ENCODE measurements around the gene NRAP. TPM values are rescaled to one million over a fixed set of nuclear protein-coding genes. Genes with fewer than 3 reads are reported as not detected.

Gene NRAP
- total RNA-seq, 1 donor from 2014 or later = not detected

GRCh38 chr10:113563306-113564088, 100.3 kb downstream of the NRAP start:
- peaks cover 9% of the 10 kb centered on the region for H3K27me3 Mint-ChIP-seq (ENCODE audit: insufficient read depth, low read depth)
- TF ChIP-seq CTCF (IDR thresholded peaks at IDR 0.05) (peak; percentile 98), EZH2 (IDR thresholded peaks at IDR 0.05) (no peak)
- no peak overlapping the region for H3K4me3 ChIP-seq

GRCh38 chr10:113562704-113563103, 101.1 kb downstream of the NRAP start:
- no peak overlapping the region for H3K4me3 ChIP-seq
- peak overlapping the region; percentile 58 for H3K4me2 ChIP-seq
- H3F3A ChIP-seq (ENCODE audit: low read depth) = peaks cover 21% of the 10 kb centered on the region
- Mint-ChIP-seq H3K4me1 (peaks cover 25% of the 10 kb centered on the region), H3K27me3 (ENCODE audit: insufficient read depth, low read depth) (peaks cover 14% of the 10 kb centered on the region), H3K4me3 (no peak overlapping the region), H3K9me3 (no peaks in the 10 kb centered on the region), H3K27ac (no peak overlapping the region), H3K36me3 (no peaks in the 10 kb centered on the region)
- no peak for DNase-seq (ENCODE audit: low spot score)
- peaks cover 20% of the 10 kb centered on the region for H3K4me1 ChIP-seq
- no peak overlapping the region for H3K9ac ChIP-seq
- H3K9me3 ChIP-seq (ENCODE audit: low read depth) = no peaks in the 10 kb centered on the region
- H4K20me1 ChIP-seq (ENCODE audit: low read depth) = no peaks in the 10 kb centered on the region
- H3K36me3 ChIP-seq = no peaks in the 10 kb centered on the region
- H3K79me2 ChIP-seq (ENCODE audit: low read depth) = no peaks in the 10 kb centered on the region
- H2AFZ ChIP-seq (replicated peaks) = no peak overlapping the region
- H3K27me3 ChIP-seq = peaks cover 42% of the 10 kb centered on the region
- no peak for TF ChIP-seq EZH2phosphoT487 (IDR thresholded peaks at IDR 0.05)
- H3K27ac ChIP-seq = no peak overlapping the region

More at GRCh38 chr10:113563306-113564088, 100.3 kb downstream of the NRAP start:
- Histone ChIP-seq H3K27ac (no peak overlapping the region), H3K4me1 (peaks cover 15% of the 10 kb centered on the region), H3K9ac (no peak overlapping the region), H4K20me1 (ENCODE audit: low read depth) (no peaks in the 10 kb centered on the region), H3K36me3 (no peaks in the 10 kb centered on the region), H3K27me3 (peaks cover 41% of the 10 kb centered on the region), H3K4me2 (peak overlapping the region; percentile 58), H3K9me3 (ENCODE audit: low read depth) (no peaks in the 10 kb centered on the region), H2AFZ (replicated peaks) (peak overlapping the region; percentile 30), H3K79me2 (ENCODE audit: low read depth) (no peaks in the 10 kb centered on the region), H3F3A (ENCODE audit: low read depth) (peaks cover 13% of the 10 kb centered on the region)
- peak; percentile 91 for DNase-seq (ENCODE audit: low spot score)
- no peaks in the 10 kb centered on the region for H3K36me3 Mint-ChIP-seq
- peaks cover 17% of the 10 kb centered on the region for H3K4me1 Mint-ChIP-seq
- H3K27ac Mint-ChIP-seq = peak overlapping the region; percentile 76
- H3K9me3 Mint-ChIP-seq = no peaks in the 10 kb centered on the region
- peak overlapping the region; percentile 83 for H3K4me3 Mint-ChIP-seq

- Histone ChIP-seq H3K4me1 (peaks cover 26% of the 10 kb centered on the region), H3K4me3 (no peak overlapping the region), H3K9me3 (ENCODE audit: low read depth) (no peaks in the 10 kb centered on the region), H3K79me2 (ENCODE audit: low read depth) (no peaks in the 10 kb centered on the region), H2AFZ (replicated peaks) (no peak overlapping the region), H3K36me3 (no peaks in the 10 kb centered on the region), H4K20me1 (ENCODE audit: low read depth) (no peaks in the 10 kb centered on the region), H3K27ac (no peak overlapping the region), H3F3A (ENCODE audit: low read depth) (peaks cover 27% of the 10 kb centered on the region), H3K4me2 (no peak overlapping the region), H3K9ac (no peak overlapping the region), H3K27me3 (peaks cover 42% of the 10 kb centered on the region)
- H3K4me1 Mint-ChIP-seq = peaks cover 29% of the 10 kb centered on the region
- no peak for DNase-seq (ENCODE audit: low spot score)
- no peaks in the 10 kb centered on the region for H3K36me3 Mint-ChIP-seq
- no peak overlapping the region for H3K4me3 Mint-ChIP-seq
- no peaks in the 10 kb centered on the region for H3K9me3 Mint-ChIP-seq
- TF ChIP-seq EZH2 (IDR thresholded peaks at IDR 0.05) = no peak
- TF ChIP-seq CTCF (IDR thresholded peaks at IDR 0.05) = no peak
- TF ChIP-seq EZH2phosphoT487 (IDR thresholded peaks at IDR 0.05) = no peak
- H3K27ac Mint-ChIP-seq = no peak overlapping the region
- peaks cover 17% of the 10 kb centered on the region for H3K27me3 Mint-ChIP-seq (ENCODE audit: insufficient read depth, low read depth)
These were observed 101.8 kb downstream of the NRAP start for GRCh38 chr10:113562069-113562468.

GRCh38 chr10:113561214-113561613, 102.6 kb downstream of the NRAP start:
- H3K27ac ChIP-seq = no peak overlapping the region
- peaks cover 29% of the 10 kb centered on the region for H3K4me1 Mint-ChIP-seq
- H3K4me3 Mint-ChIP-seq = no peak overlapping the region
- peaks cover 20% of the 10 kb centered on the region for H3K27me3 Mint-ChIP-seq (ENCODE audit: insufficient read depth, low read depth)
- H4K20me1 ChIP-seq (ENCODE audit: low read depth) = no peaks in the 10 kb centered on the region
- no peaks in the 10 kb centered on the region for H3K79me2 ChIP-seq (ENCODE audit: low read depth)
- TF ChIP-seq EZH2 (IDR thresholded peaks at IDR 0.05) (no peak), CTCF (IDR thresholded peaks at IDR 0.05) (no peak), EZH2phosphoT487 (IDR thresholded peaks at IDR 0.05) (no peak)
- H3K9ac ChIP-seq = no peak overlapping the region
- H3K27ac Mint-ChIP-seq = no peak overlapping the region
- no peaks in the 10 kb centered on the region for H3K9me3 Mint-ChIP-seq
- no peak overlapping the region for H3K4me2 ChIP-seq
- H3K9me3 ChIP-seq (ENCODE audit: low read depth) = no peaks in the 10 kb centered on the region
- no peak overlapping the region for H2AFZ ChIP-seq (replicated peaks)
- H3K36me3 ChIP-seq = no peaks in the 10 kb centered on the region
- no peak overlapping the region for H3K4me3 ChIP-seq
- H3K27me3 ChIP-seq = peaks cover 42% of the 10 kb centered on the region
- DNase-seq (ENCODE audit: low spot score) = no peak
- peaks cover 36% of the 10 kb centered on the region for H3F3A ChIP-seq (ENCODE audit: low read depth)
- H3K4me1 ChIP-seq = peaks cover 35% of the 10 kb centered on the region
- no peaks in the 10 kb centered on the region for H3K36me3 Mint-ChIP-seq
